NCI-H1092 (cell line): ENCODE data around the gene HTT.
"Not testable (repeated sequence)": the region's sequence is repeated elsewhere in the genome, so short reads cannot be mapped to it uniquely, and the experiment has no call there.

Source experiments
- DNase-seq: peaks from one replicate; lab custom pipeline; 2025; lab: John Stamatoyannopoulos, UW

HTT gene

DNA sequence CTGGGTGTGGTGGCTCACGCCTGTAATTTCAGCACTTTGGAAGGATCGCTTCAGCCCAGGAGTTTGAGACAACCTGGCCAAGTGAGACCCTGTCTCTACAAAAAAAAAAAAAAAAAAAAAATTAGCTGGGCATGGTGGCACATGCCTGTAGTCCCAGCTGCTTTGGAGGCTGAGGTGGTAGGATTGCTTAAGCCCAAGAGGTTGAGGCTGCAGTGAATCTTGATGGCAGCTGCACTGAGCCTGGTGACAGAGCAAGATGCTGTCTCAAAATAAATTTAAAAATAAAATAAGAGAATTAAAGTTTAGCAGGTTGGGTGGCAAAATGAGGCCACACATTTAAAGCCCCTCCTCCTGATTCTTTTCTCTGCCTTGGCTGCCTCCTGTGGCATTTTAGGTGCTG is 47.1 kb downstream of the HTT start:
- DNase-seq = no peak

DNA sequence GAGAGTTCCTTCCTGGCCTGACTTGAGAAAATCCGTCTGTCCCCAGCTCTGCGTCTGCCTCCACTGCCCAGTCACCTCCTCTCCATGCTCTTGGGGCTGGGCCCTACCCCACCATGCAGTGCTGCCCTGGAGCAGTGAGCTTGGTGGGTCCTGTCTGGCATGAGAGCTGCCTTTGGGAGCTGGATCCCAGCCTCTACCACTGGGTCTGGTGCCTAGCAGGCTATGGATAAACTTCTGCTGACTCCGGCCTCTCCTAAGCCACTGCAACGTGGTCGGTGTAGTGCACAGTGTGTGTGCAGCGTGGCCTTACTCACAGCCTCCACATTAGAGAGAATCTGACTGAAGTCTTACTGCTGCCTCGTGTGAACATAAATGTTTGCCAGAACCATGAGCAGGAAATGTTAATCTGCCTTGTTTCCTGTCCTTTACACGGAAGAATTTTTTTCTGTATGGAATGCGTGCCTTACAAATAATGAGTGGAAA is 47.6 kb downstream of the HTT start:
- DNase-seq = no peak

DNA sequence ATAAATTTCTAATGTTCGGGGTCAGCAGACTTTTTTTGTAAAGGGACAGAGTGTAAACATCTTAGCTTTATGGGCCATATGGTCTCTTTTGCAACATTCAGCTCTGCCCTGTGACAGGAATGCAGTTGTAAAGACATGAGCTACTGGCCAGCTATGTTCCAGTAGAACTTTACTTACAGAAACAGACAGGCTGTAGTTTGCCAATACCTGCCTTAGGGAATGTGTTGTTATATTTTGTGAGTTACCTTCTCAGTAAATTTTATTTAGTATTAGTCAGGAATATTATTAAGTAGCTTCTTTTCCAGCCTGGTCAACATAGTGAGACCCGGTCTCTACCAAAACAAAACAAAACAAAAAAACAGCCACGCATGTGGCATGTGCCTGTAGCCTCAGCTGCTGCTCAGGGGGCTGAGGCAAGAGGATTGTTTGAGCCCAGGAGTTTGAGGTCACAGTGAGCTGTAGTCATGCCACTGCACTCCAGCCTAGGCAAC is 48.7 kb downstream of the HTT start:
- no peak for DNase-seq

DNA sequence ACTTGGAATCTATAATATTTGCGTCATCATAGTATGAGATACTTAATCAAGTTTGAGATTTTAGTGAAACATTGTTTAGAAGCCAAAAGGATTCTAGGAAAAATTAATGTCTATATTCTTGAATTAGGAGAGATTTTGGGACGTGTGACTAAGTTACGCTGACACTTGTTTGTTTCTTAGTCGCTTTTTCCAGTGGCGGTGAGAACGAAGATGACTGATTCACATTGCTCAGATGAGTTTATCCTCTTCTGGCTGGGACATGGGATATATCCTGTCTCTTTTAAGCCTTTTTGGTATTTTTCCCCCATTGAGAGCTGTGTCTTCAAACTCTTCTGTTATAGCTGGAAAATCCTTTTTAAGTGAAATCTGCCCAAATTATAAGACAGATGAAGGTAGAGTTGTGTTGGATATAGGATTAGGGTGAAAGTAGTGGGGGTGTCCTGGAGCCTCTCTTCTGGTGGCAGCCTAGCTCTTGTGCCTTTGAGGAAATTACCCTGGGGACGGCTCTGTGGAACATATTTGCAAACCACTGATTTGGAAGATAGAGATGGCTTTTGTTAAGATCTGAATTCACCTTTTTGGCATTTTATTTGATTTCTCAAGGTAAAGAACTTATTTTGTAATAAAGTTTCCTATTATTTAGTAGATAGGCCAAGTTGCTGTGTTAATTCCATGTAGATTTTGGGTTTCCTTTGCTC is 49.7 kb downstream of the HTT start:
- no peak for DNase-seq

DNA sequence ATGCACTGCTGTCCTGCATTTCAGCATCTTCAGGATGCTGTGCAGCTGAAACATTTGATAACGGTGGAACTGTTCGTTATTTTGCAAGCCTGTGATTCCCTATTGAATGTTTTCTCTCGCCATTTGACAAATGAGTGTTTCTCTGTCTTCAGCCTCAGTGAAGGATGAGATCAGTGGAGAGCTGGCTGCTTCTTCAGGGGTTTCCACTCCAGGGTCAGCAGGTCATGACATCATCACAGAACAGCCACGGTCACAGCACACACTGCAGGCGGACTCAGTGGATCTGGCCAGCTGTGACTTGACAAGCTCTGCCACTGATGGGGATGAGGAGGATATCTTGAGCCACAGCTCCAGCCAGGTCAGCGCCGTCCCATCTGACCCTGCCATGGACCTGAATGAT is 52.6 kb downstream of the HTT start:
- no peak for DNase-seq

DNA sequence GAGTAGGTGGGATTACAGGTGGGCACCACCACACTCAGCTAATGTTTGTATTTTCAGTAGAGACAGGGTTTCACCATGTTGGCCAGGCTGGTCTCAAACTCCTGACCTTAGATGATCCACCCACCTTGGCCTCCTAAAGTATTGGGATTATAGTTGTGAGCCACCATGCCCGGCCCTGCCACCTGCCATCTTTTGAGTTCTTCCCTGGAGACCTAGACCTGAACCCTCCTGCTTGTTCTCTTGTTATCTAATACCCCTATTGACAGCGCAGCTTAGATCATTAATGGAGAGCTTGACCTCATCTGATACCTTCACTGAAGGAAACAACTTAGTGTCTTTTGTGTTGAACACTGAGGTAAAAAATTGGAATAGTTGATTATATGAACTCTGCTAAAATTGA is 53.6 kb downstream of the HTT start:
- DNase-seq = no peak

DNA sequence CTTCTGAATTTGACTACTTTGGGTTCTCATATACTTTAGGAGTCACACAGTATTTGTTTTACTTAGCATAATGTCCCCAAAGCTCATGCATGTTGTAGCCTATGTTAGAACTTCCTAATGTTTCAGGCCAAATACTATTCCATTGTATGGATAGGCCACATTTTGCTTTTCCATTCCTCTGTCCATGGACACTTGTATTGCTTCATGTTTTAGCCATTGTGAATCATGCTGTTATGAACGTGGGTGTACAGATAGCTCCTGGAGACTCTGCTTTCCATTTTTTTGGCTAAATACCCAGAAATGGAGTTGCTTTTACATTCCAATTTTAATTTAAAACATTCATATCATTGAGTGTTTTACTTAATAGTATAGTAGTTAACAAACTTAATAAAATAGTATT is 54.5 kb downstream of the HTT start:
- DNase-seq = no peak

DNA sequence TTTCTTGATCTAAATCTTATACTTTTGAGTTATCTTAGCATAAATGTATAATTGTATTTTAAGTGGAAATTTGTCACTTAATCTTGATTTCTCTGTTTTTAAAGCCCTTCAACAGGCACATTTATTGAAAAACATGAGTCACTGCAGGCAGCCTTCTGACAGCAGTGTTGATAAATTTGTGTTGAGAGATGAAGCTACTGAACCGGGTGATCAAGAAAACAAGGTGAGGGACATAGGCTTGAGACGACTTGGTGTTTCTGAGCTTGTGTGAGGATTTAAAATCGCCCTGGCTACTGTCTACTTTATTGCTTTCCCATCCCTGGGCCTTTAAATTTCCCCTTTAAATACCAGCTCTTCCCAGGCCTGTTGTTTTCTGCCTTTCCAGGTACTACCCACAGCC is 55.7 kb downstream of the HTT start:
- DNase-seq = no peak

DNA sequence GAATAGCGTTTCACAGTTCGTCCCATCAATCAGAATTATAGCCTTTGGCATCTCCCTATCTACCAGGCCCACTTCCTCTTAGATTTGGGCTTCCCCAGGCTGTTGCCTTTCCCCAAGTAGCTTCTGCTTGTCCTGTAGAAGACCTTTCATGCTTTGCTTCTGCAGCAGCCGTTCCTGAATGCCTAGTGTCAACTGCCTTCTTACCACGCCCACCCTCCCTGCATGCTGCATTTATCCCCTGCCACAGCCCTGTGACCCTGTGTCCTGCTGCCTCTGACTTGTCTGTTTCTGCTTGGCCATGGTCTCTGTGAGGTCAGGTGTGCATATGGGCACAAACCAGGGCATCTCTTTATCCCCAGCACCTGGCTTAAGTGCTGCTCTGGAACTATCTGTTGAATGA is 56.3 kb downstream of the HTT start:
- DNase-seq = no peak

DNA sequence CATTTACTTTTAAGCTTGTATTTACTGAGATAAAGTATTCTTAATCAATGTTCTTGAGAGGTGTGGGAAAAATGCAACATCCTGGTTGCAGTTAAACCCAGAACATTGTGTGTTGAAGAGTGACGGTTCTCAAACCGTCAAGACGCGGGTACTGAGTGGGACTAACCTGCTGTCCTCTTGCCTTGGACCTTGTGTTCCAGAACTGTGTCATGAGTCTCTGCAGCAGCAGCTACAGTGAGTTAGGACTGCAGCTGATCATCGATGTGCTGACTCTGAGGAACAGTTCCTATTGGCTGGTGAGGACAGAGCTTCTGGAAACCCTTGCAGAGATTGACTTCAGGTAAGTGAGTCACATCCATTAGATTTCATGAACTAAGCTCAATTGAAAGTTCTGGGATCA is 59.7 kb downstream of the HTT start:
- DNase-seq = no peak

DNA sequence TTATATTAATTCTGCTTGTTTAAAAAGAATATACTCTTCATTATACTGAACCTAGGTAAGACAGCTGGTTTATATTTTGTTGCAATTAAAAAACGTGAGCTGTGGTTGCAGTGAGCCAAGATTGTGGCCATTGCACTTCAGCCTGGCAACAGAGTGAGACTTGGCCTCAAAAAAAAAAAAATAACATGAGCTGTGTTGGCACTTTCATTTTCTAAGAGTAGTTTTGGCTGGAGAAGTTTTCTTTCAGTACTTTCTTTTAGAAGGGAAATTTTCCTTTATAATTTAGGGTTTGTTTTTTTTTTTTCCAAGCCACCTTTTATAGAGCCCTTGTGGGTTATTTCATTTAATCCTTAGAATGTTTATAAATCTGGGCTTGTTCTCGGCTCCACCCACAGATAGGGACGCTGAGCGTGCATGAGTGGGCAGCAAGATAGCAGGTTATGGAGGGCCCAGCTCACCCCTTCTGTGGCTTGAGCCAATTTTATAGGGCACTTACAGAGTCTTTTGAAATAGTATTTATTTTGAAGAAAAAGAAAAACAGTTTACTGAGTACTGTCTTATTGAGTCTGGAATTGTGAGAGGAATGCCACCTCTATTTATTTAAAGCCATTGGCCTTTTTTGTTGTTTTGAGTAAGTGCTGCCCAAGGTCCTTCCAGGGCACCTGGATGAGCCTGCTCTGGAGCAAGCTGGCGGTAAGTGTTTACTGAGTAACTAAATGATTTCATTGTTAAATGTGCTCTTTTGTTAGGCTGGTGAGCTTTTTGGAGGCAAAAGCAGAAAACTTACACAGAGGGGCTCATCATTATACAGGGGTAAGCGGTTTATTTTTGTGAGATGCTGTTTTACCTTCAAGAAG is 60.9 kb downstream of the HTT start:
- no peak for DNase-seq

DNA sequence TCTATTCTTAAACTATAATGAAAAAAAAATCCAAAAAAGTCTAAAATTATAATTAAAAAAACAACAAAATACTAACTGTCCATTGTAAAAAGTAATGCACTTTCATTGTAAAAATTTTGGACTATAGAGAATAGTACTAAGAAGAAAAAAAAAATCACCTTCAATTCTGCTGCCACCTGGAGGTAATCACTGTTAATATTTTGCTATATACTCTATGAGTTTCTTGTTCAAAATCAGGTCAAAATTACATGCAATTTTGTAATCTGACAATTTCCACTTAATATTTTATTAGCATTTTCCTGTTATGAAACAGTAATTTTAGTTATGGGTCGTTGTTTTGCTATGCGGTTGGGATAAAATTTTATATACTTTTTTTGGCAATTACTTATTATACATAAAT is 62.0 kb downstream of the HTT start:
- no peak for DNase-seq

DNA sequence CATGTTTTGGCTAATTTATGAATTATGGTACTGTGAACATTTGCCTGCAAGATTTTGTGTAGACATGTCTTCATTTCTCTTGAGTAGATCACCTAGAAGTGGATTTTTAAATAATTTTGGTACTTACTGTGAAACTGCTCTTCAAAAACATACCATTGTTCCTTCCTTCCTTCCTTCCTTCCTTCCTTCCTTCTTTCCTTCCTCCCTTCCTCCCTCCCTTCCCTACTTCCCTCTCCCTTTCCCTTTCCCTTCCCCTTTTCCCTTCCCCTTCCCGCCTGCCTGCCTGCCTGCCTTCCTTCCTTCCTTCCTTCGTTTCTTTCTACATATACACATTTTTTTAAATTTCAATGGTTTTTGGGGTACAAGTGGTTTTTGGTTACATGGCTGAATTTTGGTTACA is 63.4 kb downstream of the HTT start:
- DNase-seq = no peak

DNA sequence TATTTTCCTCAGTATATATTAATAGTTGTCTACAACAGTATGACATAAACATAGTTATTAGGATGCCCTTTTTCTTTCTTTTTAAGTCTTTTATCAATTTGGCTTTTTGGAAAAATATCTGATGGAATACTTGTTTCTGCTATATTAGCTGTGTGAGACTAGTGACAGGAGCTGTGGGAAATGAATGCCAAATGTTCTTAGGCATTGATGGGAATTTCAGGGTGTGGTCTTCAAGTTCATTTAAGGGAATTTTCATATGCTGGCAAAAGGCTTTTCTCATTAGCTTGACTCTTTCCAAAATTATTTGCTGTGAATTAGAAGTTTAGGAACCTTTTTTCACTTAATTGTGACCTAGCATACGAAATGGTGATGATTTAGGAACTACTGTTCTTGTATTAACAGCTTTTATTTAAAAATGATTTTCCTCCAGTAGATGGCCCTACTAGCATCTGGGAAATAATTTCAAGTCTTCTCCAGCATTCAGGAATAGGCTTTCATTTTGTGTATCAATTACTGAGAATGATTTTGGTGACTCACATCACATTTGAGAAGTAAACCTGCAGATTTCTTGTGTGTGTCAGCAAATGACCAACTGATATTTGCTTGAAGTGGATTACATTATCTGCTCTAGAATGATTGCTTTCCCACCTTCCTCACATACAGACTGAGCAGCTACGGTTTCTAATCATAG is 70.9 kb downstream of the HTT start:
- DNase-seq = no peak

DNA sequence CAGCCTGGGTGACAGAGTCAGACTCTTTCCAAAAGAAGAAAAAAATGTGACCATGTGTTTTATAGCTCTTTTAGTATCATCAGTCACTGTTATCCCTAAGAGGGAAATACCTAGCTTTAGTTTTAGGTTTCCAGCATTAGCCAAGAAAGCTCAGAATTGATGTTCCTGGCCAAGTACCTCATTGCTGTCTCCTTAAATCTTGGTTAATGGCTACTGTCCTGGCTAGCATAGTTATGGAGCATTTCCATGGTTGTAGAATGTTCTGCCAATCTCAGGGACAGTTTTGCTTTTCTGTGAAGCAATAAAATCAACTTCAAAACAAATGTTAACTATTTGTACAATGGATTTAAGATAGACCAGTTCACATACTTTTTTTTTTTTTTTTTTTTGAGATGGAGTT is 74.4 kb downstream of the HTT start:
- DNase-seq = no peak

DNA sequence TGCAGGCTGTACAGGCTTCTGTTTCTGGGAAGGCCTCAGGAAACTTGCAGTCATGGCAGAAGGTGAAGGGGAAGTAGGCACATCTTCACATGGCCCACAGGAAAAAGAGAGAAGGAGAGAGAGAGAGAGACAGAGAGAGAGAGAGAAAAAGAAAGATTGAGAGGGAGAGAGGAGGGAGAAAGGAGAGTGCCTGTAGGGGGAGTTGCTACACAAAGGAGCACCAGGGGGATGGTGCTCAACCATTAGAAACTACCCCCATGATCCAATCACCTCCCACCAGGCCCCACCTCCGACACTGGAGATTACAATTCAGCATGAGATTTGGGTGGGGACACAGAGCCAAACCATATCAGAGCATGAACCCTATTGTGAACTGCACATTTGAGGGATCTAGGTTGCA is 76.8 kb downstream of the HTT start:
- DNase-seq = not testable (repeated sequence)

DNA sequence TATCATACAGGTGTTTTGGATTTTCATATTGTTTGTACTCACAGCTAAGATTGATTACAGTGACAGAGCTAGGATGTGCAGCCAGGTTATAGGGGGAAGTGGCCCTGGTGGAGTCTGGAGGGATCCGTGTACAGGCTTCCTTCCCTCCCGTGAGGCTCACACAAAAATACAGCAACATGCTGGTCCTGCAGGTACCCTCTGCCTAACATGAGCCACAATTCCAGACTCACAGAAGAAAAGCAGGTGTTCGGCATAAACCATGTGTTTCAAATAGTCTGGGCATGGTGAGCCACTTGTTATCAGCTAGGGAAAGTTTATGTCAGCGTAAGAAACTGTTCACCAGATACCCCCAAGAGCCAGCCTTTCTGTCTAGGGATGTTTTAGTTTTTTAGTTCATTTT is 82.9 kb downstream of the HTT start:
- no peak for DNase-seq

DNA sequence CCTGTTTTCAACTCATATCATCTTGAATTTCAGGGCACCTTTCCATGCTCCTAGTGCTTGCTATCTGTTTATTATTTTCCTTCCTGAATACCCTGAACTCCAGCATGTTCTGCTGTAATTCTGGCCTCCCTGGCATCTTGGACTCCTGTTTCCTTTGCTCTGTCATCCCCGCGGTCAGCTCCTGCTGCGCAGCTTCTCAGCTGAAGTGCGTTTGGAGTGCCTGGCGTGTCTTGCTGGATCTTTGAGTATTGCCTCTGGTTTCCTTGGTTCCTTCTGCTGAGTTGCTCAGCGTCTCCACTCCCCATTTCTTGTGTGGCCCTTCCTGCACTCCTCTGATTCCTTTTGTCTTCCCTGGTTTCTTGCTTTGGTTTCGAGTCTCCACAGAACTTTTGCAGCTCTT is 84.4 kb downstream of the HTT start:
- DNase-seq = no peak

DNA sequence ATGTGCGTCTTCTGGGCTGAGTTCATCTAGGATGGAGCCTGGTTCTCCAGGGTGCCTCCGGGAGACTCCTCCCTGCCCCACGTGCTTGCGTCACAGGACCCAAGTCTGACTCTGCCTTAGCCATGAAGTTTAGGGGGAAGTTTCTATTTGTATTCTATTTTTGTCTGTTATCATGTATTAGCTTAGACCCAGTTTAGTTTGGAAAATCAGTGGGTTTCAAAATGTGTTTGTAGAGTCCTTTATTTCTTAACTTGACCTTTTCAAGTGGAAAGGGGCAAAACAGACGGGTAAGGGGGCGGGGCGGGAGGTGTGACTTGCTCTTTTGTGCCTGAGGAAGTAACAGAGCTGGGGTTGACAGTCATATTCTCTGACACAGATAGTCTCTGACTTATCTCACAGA is 86.0 kb downstream of the HTT start:
- no peak for DNase-seq

DNA sequence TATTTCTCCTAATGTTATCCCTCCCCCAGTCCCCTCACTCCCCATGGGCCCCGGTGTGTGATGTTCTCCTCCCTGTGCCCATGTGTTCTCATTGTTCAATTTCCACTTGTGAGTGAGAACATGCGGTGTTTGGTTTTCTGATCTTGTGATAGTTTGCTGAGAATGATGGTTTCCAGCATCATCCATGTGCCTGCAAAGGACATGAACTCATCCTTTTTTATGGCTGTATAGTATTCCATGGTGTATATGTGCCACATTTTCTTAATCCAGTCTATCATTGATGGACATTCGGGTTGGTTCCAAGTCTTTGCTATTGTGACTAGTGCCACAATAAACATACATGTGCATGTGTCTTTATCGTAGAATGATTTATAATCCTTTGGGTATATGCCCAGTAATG is 86.6 kb downstream of the HTT start:
- DNase-seq = not testable (repeated sequence)

DNA sequence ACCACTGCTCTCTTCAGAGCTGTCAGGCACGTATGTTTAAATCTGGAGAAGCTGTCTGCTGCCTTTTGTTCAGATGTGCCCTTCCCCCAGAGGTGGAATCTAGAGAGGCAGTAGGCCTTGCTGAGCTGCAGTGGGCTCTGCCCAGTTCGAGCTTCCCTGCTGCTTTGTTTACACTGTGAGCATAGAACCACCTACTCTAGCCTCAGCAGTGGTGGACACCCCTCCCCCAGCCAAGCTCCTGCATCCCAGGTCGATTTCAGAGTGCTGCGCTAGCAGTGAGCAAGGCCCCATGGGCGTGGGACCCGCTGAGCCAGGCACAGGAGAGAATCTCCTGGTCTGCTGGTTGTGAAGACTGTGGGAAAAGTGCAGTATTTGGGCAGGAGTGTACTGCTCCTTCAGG is 92.0 kb downstream of the HTT start:
- DNase-seq = not testable (repeated sequence)

DNA sequence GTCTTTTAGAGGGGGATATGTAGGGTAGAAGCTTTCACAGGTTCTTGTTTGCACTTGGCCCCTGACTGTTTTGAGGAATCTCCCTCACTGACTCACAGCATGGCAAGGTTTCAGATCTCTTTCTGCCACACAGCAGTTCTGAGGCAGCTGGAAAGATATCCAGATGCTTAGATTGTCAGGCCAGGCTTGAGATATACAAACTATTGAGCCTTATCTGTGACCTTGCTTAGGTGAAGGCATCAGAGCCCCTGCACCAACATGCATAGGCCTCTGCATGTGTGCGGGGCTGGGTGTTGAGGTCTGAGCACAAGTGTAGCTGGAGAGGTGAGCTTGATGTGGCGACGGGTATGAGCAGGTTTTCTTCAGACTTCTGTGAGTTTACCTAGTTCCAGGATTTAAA is 93.5 kb downstream of the HTT start:
- DNase-seq = no peak
